Spinal cord (tissue), 10 donors: ENCODE results near the gene CMSS1. TPM values are rescaled to one million over a fixed set of nuclear protein-coding genes. Genes with fewer than 3 reads are reported as not detected.

ENCODE experiments used
- DNase-seq, 6 donors: peaks; one replicate each; pipeline versions ENCODE4 v3.0.0 to v3.0.0-alpha.2; 2013 to 2015; ENCODE audit warnings: low spot score in 6 of 6, low read depth in 4 of 6
- H3K27ac ChIP-seq: one replicate; pipeline ENCODE4 v1.5.1; 2013; ENCODE audit warnings: low read depth, low read length, control low read depth
- H3K27me3 ChIP-seq: one replicate; pipeline ENCODE4 v1.6.1; 2013; ENCODE audit warnings: low read length; ENCODE audit not compliant: control insufficient read depth, insufficient read depth
- H3K36me3 ChIP-seq: one replicate; pipeline ENCODE4 v1.6.1; 2013; ENCODE audit warnings: low read length; ENCODE audit not compliant: control insufficient read depth, insufficient read depth
- H3K4me1 ChIP-seq: one replicate; pipeline ENCODE4 v1.6.1; 2013; ENCODE audit warnings: low read length; ENCODE audit not compliant: control insufficient read depth, insufficient read depth
- H3K4me3 ChIP-seq: one replicate; pipeline ENCODE4 v1.5.1; 2013; ENCODE audit warnings: low read depth, low read length, control low read depth
- H3K9me3 ChIP-seq: one replicate; pipeline ENCODE4 v1.6.1; 2013; ENCODE audit warnings: low read length; ENCODE audit not compliant: control insufficient read depth, insufficient read depth
- WGBS: methylation state at CpG from one replicate; pipeline ENCODE4 v1.1.5; 2013; ENCODE audit warnings: missing lambda C conversion rate; ENCODE audit not compliant: insufficient coverage; 5-methylcytosine and 5-hydroxymethylcytosine counted together
- polyA plus RNA-seq, 2 donors: library from polyadenylated mRNA; unstranded; fragments of 120-200 nt; gene quantifications; one replicate each; pipeline ENCODE4 v1.2.1, GENCODE V29; 2013; ENCODE audit not compliant: insufficient read length in 2 of 2
- total RNA-seq, 2 donors: library from RNA; depleted of rRNA in 1 of 2; stranded (reverse); fragments of 120-200 nt in 1 of 2; fragments of >200 nt in 1 of 2; gene quantifications; one replicate each; pipeline versions ENCODE4 v1.2.3 to v1.2.4, GENCODE V29; 2013 to 2014
- donor health status: healthy.

The CMSS1 gene
- total and polyA plus RNA-seq, 4 donors, result 19.9 to 50.4 (median 36.3) TPM

DNA sequence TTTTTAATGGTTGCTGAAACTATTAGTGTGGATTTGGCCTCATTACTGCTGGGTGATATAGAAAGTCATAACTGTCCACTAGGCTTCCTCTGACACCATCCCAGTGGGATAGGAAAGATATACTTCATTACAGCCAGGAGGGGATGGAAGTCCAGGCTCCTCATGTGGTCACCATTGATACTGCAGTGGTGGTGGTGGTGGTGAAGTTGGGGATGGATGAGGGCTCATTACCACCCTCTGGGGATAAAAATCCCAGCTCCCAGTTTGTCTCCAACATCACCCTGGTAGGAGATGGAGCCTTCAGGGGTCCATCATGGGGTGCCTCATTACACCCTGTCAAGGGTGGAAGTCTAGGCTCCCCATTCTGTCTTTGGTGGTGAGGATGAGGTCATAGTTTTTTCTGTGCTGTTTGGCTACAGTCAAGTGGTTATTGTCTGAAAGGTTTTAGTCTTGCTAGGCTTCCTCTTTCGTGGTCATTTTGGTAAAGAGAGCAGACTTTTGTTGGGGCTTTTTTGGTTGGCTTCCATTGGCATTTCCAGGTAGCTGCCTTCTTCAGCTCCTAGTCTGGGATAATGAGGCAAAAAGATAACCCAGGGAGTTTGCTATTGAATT, 326.7 kb downstream of the CMSS1 start:
- 100% methylated on average over 1 of the region's 1 CpG for WGBS

DNA sequence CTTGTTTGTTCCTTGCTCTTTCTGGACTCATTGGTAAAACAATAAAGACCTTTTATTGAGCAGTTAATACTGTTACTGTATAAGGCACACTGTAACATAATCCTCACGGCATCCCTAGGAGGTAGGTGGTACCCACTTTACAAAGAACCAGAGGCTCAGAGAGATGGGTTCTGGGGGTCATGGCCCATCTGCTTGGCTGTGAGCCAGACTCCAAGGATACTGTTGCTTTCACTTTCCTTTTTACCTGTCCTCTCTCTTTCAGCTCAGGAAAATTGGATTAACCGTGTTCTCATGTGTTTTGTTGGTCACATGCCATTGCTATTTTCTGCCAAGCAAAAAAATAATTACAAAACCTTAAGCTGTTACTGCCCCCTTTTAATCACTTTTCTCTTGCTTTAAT, 331.5 kb downstream of the CMSS1 start:
- 82% methylated on average over 1 of the region's 2 CpGs for WGBS
- Histone ChIP-seq H3K4me1 (no peaks in the 10 kb centered on the region), H3K4me3 (no peak overlapping the region), H3K9me3 (no peaks in the 10 kb centered on the region), H3K36me3 (no peaks in the 10 kb centered on the region), H3K27me3 (no peaks in the 10 kb centered on the region), H3K27ac (no peak overlapping the region)
- no peak for DNase-seq

More for the DNA sequence above, 326.7 kb downstream of the CMSS1 start:
- no peak overlapping the region for H3K27ac ChIP-seq
- DNase-seq, result no peak
- H3K4me1 ChIP-seq, result no peaks in the 10 kb centered on the region
- no peaks in the 10 kb centered on the region for H3K36me3 ChIP-seq
- H3K4me3 ChIP-seq, result no peak overlapping the region
- no peaks in the 10 kb centered on the region for H3K27me3 ChIP-seq
- no peaks in the 10 kb centered on the region for H3K9me3 ChIP-seq

DNA sequence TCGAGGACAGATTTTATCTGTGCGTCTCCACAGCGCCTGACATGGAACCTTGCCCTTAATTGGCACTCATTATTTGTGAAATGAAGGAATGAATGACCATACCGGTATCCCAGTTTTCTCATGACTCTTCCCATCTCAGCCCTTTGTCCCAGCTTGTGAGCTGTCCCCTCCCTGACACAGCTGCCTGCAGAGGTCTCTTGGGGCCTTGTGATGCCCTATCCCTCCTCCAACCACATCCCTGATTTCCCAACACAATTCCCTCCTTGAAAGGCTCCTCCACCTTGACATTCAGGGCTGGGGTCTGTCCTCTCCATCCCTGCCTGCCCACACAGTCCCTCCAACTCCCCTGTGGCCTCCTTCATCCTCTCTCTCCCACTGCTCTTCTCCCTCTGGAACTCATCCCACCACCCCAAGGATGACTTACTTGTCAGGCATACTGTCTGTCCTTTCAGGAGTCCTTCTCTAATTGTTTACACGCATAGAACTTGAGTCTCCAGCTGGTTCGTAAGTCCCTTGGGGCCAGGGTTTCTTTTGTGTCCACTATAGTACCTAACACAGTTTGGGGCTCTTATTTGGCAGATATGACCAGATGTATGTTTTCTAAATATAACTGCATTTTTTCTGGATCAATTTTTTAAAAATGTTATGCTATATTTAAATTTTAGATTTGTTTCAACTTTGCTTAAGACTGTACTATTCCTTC, 332.2 kb downstream of the CMSS1 start:
- no peaks in the 10 kb centered on the region for H3K27me3 ChIP-seq
- H3K36me3 ChIP-seq, result no peaks in the 10 kb centered on the region
- H3K4me3 ChIP-seq, result no peak overlapping the region
- H3K4me1 ChIP-seq, result no peaks in the 10 kb centered on the region
- H3K9me3 ChIP-seq, result no peaks in the 10 kb centered on the region
- DNase-seq, result no peak
- 100% methylated on average over 1 of the region's 6 CpGs for WGBS
- no peak overlapping the region for H3K27ac ChIP-seq

DNA sequence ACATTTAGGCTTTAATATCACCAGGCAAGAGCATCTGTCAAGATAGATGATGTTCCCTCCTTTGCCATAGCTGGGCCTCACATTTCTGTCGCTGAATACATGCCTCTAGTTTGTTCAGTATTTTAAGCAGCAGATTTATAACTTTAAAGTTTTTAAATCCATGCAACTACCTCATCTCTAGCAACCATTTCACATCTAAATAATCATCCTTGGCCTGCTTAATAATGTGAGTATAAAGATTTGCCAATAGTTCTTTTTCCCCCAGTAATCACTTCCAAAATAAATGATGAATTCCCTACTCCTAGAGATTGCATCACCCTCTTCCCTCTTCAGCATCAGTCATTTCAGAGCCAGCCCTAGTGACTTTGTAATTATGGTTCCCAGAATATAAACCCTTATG, 332.8 kb downstream of the CMSS1 start:
- H3K27ac ChIP-seq, result no peak overlapping the region
- peak in 1 of 6 donors; percentile 8 for DNase-seq
- no CpG with 5 or more reads among the region's 1 CpG for WGBS

DNA sequence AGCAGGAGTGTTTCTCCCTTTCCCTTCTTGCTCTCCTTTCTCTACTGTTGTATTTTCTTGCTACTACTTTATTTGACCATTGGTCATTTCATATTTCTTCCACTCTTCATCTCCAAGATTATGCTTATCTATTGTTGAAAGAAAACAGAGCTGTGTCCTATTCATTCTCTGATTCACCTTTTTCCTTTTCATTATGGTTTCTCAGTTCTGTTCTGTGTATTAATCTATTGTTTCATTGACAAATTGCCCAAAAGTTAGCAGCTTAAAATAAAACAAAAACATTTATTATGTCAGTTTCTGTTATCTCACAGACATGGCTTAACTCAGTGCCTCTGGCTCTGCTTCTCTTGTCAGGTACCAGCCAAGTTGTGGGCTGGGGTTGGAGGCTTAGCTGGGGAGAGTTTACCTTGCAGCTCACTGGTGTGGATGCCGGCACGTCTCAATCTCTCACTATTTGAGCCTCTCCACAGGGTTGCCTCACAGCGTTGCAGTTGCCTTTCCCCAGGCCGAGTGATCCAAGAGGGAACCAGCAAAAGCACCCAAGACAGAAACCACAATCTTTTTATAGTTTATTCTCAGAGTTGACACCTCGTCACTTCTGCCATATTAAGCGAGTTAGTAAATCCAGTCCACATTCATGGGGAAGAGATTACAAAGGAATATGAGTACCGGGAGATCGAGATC, 333.5 kb downstream of the CMSS1 start:
- DNase-seq, result no peak
- Histone ChIP-seq H3K36me3 (no peaks in the 10 kb centered on the region), H3K27me3 (no peaks in the 10 kb centered on the region), H3K4me1 (no peaks in the 10 kb centered on the region), H3K4me3 (no peak overlapping the region), H3K9me3 (peaks cover 3% of the 10 kb centered on the region), H3K27ac (no peak overlapping the region)
- 82% methylated on average over 7 of the region's 8 CpGs for WGBS

More for the DNA sequence above, 332.8 kb downstream of the CMSS1 start:
- H3K4me3 ChIP-seq, result no peak overlapping the region
- H3K4me1 ChIP-seq, result no peaks in the 10 kb centered on the region
- H3K36me3 ChIP-seq, result no peaks in the 10 kb centered on the region
- H3K9me3 ChIP-seq, result no peaks in the 10 kb centered on the region
- H3K27me3 ChIP-seq, result no peaks in the 10 kb centered on the region

DNA sequence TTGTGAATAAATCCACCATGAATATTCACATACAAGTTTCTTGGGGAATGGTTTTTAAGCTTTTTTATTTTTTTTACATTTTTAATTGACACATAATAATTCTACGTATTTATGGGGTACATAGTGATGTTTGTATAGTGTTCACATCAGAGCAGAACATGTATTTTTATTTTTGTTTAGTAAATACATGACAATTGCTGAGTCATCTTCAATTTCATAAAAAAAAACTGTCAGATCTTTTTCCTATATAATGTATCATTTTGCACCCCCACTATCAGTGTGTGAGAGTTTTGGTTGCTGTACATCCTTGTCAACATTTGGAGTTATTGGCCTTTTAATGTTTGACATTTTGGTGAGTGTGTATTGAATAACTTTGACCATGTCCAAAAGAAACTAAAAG, 336.5 kb downstream of the CMSS1 start:
- DNase-seq, result no peak
- no peaks in the 10 kb centered on the region for H3K4me1 ChIP-seq
- no CpG with 5 or more reads among the region's 1 CpG for WGBS
- H3K27me3 ChIP-seq, result no peaks in the 10 kb centered on the region
- no peak overlapping the region for H3K27ac ChIP-seq
- no peak overlapping the region for H3K4me3 ChIP-seq
- no peaks in the 10 kb centered on the region for H3K36me3 ChIP-seq
- H3K9me3 ChIP-seq, result peaks cover 3% of the 10 kb centered on the region

DNA sequence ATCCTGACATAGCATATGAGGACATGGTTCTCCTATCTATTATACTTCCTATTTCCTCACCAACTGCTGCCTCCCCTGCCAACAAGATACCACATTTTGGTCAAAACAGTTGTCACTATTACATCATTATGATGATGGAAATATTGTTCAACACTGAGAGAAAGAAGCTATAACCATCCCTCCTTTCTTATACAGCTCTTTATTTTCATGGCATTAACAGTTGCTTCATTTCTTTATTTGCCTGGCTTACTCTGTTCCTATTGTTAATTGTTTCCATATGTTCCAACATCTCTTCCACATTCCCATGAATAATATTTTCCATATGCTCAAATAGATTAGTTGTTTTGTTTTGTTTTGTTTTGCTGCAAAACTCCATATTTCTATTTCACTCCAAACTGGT, 337.5 kb downstream of the CMSS1 start:
- Histone ChIP-seq H3K4me3 (no peak overlapping the region), H3K4me1 (no peaks in the 10 kb centered on the region), H3K27ac (no peak overlapping the region), H3K27me3 (no peaks in the 10 kb centered on the region), H3K9me3 (peaks cover 3% of the 10 kb centered on the region), H3K36me3 (no peaks in the 10 kb centered on the region)
- no peak for DNase-seq

DNA sequence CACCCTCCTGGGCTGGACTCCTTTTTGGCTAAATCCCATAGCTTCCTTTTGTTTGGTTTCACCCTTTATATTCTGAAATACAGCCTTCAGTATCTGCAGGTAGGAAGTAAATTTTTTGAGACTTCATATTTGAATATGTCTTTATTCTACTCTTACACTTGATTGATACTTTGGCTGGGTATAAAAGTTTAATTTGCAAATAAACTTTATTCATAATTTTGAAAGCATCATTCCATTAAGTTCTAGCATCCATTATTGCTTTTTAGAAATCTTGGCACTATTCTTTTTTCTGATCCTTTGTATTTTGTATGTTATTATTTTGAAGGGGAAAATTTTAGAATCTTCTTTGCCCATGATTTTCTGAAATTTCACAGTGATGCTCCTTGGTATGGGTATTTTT, 337.9 kb downstream of the CMSS1 start:
- no peaks in the 10 kb centered on the region for H3K4me1 ChIP-seq
- H3K36me3 ChIP-seq, result no peaks in the 10 kb centered on the region
- H3K9me3 ChIP-seq, result peaks cover 3% of the 10 kb centered on the region
- H3K27me3 ChIP-seq, result no peaks in the 10 kb centered on the region
- no peak for DNase-seq
- no peak overlapping the region for H3K27ac ChIP-seq
- no peak overlapping the region for H3K4me3 ChIP-seq

DNA sequence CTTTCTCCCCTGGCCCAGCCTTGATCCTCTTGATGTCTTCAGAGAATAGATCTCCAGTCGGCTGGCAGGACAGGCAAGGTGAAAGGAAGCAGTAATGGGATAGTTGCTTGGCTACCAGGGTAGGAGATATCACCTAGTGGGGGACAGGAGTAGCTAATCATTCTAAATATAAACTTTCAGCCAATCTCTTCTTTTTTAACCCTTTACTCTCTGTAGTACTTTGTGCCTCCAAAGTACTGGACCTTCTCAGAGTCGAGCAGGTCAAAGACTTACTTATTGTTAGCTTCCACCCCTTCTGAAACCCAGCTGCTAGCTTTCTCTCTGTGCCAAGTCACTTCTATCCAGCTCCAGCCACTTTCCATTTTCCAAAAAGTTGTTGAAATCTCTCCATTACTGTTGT, 340.0 kb downstream of the CMSS1 start:
- H3K27ac ChIP-seq, result no peak overlapping the region
- 63% methylated on average over 1 of the region's 2 CpGs for WGBS
- no peaks in the 10 kb centered on the region for H3K27me3 ChIP-seq

DNA sequence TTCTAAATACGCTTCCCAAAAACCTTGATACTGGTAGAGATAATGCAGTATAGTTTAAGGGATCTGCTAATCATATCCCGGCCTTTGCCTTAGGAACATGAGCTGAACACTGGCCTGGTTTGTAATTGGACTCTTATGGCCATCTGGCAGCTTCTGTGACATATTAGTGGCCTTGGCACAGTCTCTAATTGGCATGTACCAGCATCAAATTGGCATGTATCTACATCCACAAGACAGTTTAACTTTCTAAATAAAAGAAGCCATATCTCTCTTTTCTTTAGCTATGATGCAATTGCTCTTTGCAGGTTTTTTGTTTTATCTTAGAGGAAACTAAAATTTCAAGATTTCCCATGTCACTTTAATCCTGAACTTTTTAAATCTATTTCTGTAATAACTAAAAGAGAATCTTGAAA, 341.3 kb downstream of the CMSS1 start:
- Histone ChIP-seq H3K27ac (no peak overlapping the region), H3K9me3 (peaks cover 3% of the 10 kb centered on the region), H3K4me3 (no peak overlapping the region), H3K4me1 (no peaks in the 10 kb centered on the region), H3K27me3 (no peaks in the 10 kb centered on the region), H3K36me3 (no peaks in the 10 kb centered on the region)
- 83% methylated on average over 1 of the region's 2 CpGs for WGBS
- peak in 3 of 6 donors; percentile 6 to 68 (median 49) for DNase-seq

More for the DNA sequence above, 340.0 kb downstream of the CMSS1 start:
- no peak overlapping the region for H3K4me3 ChIP-seq
- H3K9me3 ChIP-seq, result peaks cover 3% of the 10 kb centered on the region
- no peak for DNase-seq
- no peaks in the 10 kb centered on the region for H3K36me3 ChIP-seq
- H3K4me1 ChIP-seq, result no peaks in the 10 kb centered on the region
